Mucosa of gallbladder (tissue), 1 donor: ENCODE results near the gene DGCR2. TPM values are rescaled to one million over a fixed set of nuclear protein-coding genes. Genes with fewer than 3 reads are reported as not detected.
A peak's percentile ranks its signal among the peaks of the same experiment; 100 is the strongest.

ENCODE experiments used
- DNase-seq: peaks from one replicate; pipeline ENCODE4 v3.0.0-alpha.2; 2020; ENCODE audit warnings: low spot score
- total RNA-seq: library from RNA; stranded (reverse); gene quantifications from one replicate; pipeline ENCODE4 v1.2.1, GENCODE V29; 2021
- donor health status: DM: no; HTN: no; CAD: no.

DGCR2 gene
- total RNA-seq, 1 donor from 2014 or later: 104 TPM

- DNase-seq: no peak
Observed at GRCh38 chr22:19127329-19128008, 5.3 kb upstream of the DGCR2 start.

- DNase-seq: no peak
Observed at GRCh38 chr22:19126309-19127273, 4.4 kb upstream of the DGCR2 start.

- no peak for DNase-seq
Observed at GRCh38 chr22:19125474-19126308, 3.5 kb upstream of the DGCR2 start.

GRCh38 chr22:19125011-19125410 lies 2.8 kb upstream of the DGCR2 start:
- DNase-seq: no peak

- DNase-seq: no peak
Observed at GRCh38 chr22:19124377-19124776, 2.2 kb upstream of the DGCR2 start.

GRCh38 chr22:19123936-19124335 lies 1.7 kb upstream of the DGCR2 start:
- DNase-seq: no peak

GRCh38 chr22:19122752-19123492 lies 710 bp upstream of the DGCR2 start:
- DNase-seq: peak; percentile 16

GRCh38 chr22:19121631-19122142 lies 525 bp downstream of the DGCR2 start:
- DNase-seq: peak; percentile 21

GRCh38 chr22:19120829-19121630 lies 1.2 kb downstream of the DGCR2 start:
- DNase-seq: peak; percentile 75

- DNase-seq: no peak
Observed at GRCh38 chr22:19119949-19120348, 2.3 kb downstream of the DGCR2 start.

- DNase-seq: no peak
Observed at GRCh38 chr22:19118329-19118880, 3.8 kb downstream of the DGCR2 start.

- DNase-seq: no peak
Observed at GRCh38 chr22:19117111-19117512, 5.1 kb downstream of the DGCR2 start.

GRCh38 chr22:19115628-19116027 lies 6.6 kb downstream of the DGCR2 start:
- DNase-seq: no peak

GRCh38 chr22:19114984-19115552 lies 7.1 kb downstream of the DGCR2 start:
- no peak for DNase-seq

GRCh38 chr22:19113429-19113828 lies 8.8 kb downstream of the DGCR2 start:
- no peak for DNase-seq

GRCh38 chr22:19111584-19111983 lies 10.6 kb downstream of the DGCR2 start:
- DNase-seq: no peak

- no peak for DNase-seq
Observed at GRCh38 chr22:19111140-19111539, 11.1 kb downstream of the DGCR2 start.

- DNase-seq: no peak
Observed at GRCh38 chr22:19110646-19111045, 11.6 kb downstream of the DGCR2 start.

GRCh38 chr22:19110064-19110458 lies 12.2 kb downstream of the DGCR2 start:
- DNase-seq: no peak
